Natural killer cell (primary cell): ENCODE measurements around the gene TMEM51. TPM values are rescaled to one million over a fixed set of nuclear protein-coding genes. Genes with fewer than 3 reads are reported as not detected.
A peak's percentile ranks its signal among the peaks of the same experiment; 100 is the strongest.

Source experiments
- ATAC-seq, 3 donors: fragments of 150-1000 bp in 2 of 3; fragments of 200-7000 bp in 1 of 3; cut with Tn5 transposase; 1 replicate in 1 of 3; 2 replicates in 2 of 3; pipeline ENCODE4 v1.10.0; 2021; ENCODE audit warnings: mild to moderate bottlenecking in 2 of 3, moderate library complexity in 2 of 3
- DNase-seq, 2 donors: peaks; one replicate each; pipeline versions ENCODE4 v3.0.0 to v3.0.0-alpha.2; 2013 to 2021; ENCODE audit warnings: mixed read lengths in 1 of 2
- H3K27ac ChIP-seq: one replicate; pipeline ENCODE4 v1.5.1; 2013; ENCODE audit warnings: mild to moderate bottlenecking, low read length
- H3K27me3 ChIP-seq: one replicate; pipeline ENCODE4 v1.6.1; 2013; ENCODE audit warnings: low read length; ENCODE audit not compliant: control insufficient read depth, insufficient read depth
- H3K36me3 ChIP-seq: one replicate; pipeline ENCODE4 v1.6.1; 2013; ENCODE audit warnings: low read length; ENCODE audit not compliant: control insufficient read depth, insufficient read depth
- H3K4me1 ChIP-seq: one replicate; pipeline ENCODE4 v1.6.1; 2013; ENCODE audit warnings: low read length; ENCODE audit not compliant: control insufficient read depth, insufficient read depth
- H3K4me3 ChIP-seq: one replicate; pipeline ENCODE4 v1.5.1; 2013; ENCODE audit warnings: low read length
- H3K9me3 ChIP-seq: one replicate; pipeline ENCODE4 v1.6.1; 2013; ENCODE audit warnings: low read length; ENCODE audit not compliant: control insufficient read depth, insufficient read depth
- H3K27ac Mint-ChIP-seq, 2 donors: one replicate each; pipeline ENCODE4 v1.8.0; 2022; ENCODE audit warnings: mild to moderate bottlenecking in 2 of 2, mixed read lengths in 2 of 2, moderate library complexity in 1 of 2
- H3K27me3 Mint-ChIP-seq, 2 donors: one replicate each; pipeline ENCODE4 v1.8.0; 2022; ENCODE audit warnings: low read depth in 2 of 2, mixed read lengths in 2 of 2
- H3K36me3 Mint-ChIP-seq: one replicate; pipeline ENCODE4 v1.8.0; 2022; ENCODE audit warnings: mixed read lengths
- H3K4me1 Mint-ChIP-seq, 2 donors: one replicate each; pipeline ENCODE4 v1.8.0; 2022; ENCODE audit warnings: mixed read lengths in 2 of 2
- H3K4me3 Mint-ChIP-seq: one replicate; pipeline ENCODE4 v1.8.0; 2022; ENCODE audit warnings: mild to moderate bottlenecking, moderate library complexity, mixed read lengths
- H3K9me3 Mint-ChIP-seq, 2 donors: one replicate each; pipeline ENCODE4 v1.8.0; 2022; ENCODE audit warnings: mixed read lengths in 2 of 2
- CTCF ChIP-seq: fragments of 200-600 bp; IDR thresholded peaks from one replicate; pipeline ENCODE4 v1.8.0; 2022; ENCODE audit warnings: antibody characterized with exemption
- WGBS: methylation state at CpG from one replicate; pipeline ENCODE4 v1.1.7; 2013; ENCODE audit warnings: missing lambda C conversion rate; ENCODE audit not compliant: insufficient coverage; 5-methylcytosine and 5-hydroxymethylcytosine counted together
- intact Hi-C: fragments of 100-400 bp; cut with micrococcal nuclease; formaldehyde crosslinking; loops from one replicate; pipeline ENCODE4 v1.14.2; 2022
- total RNA-seq, 4 donors: library from RNA; stranded (reverse); fragments of 120-200 nt in 1 of 4; gene quantifications; one replicate each; pipeline versions ENCODE4 v1.2.3 to v1.2.4, GENCODE V29; 2013 to 2022

The TMEM51 gene
- total RNA-seq, 3 donors from 2014 or later (not counting 1 experiment from before 2014, with no cell fraction given): not detected

DNA sequence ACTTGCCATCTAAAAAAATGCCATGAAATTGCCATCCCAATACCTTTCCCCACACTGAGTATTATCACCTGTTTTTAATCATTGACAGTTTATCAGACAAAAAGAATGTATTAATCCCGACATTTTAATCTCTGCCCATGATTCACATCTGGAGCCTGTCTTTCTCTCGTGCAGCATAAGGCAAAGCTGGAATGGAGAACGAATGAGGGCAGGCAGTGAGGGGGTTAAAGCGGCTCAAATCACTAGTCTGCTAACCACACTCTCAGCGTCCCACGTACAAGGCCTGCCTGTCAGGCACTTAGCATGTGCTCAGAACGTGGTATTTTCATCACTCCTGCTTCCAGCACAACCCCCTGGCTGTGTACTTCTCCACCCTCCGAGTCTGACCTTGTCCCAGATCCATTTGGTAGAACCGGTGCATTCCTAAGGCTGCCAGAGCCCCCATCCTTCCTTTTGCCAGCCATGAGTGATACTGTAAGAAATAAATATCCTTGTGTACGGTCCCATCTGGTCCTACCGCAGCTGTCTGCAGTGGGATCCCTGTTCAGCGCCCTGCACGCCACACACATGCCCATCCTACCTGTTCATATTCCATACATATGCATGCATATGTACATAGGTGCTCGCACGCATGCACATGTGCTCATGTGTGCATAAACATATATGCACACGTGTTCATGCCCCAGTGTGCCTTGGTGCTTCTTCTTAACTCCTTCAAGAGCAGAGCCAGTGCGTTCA lies 58.8 kb downstream of the TMEM51 start:
- DNase-seq (no peak), ATAC-seq (peak in 1 of 3 donors; percentile 31)
- Histone ChIP-seq H3K27ac (no peak overlapping the region), H3K9me3 (no peaks in the 10 kb centered on the region), H3K4me1 (peaks cover under 1% of the 10 kb centered on the region), H3K4me3 (no peak overlapping the region), H3K27me3 (no peaks in the 10 kb centered on the region), H3K36me3 (no peaks in the 10 kb centered on the region)
- Mint-ChIP-seq H3K36me3 (no peaks in the 10 kb centered on the region), H3K4me1 (peaks cover 2 to 4% of the 10 kb centered on the region in 2 donors), H3K9me3 (no peaks in the 10 kb centered on the region), H3K27ac (no peak overlapping the region), H3K27me3 (no peaks in the 10 kb centered on the region), H3K4me3 (no peak overlapping the region)
- no peak for TF ChIP-seq CTCF
- WGBS: 87% methylated on average over 17 of the region's 17 CpGs
- intact Hi-C loops: no loop called here

GRCh38 chr1:15212954-15213291 lies 59.4 kb downstream of the TMEM51 start:
- DNase-seq: no peak
- no peaks in the 10 kb centered on the region for H3K27me3 ChIP-seq
- peak in 1 of 3 donors; percentile 22 for ATAC-seq
- H3K27ac ChIP-seq: no peak overlapping the region
- no peaks in the 10 kb centered on the region for H3K36me3 ChIP-seq
- H3K36me3 Mint-ChIP-seq: no peaks in the 10 kb centered on the region
- no peaks in the 10 kb centered on the region for H3K27me3 Mint-ChIP-seq
- intact Hi-C loops: no loop called here
- TF ChIP-seq CTCF: no peak
- WGBS: 93% methylated on average over 3 of the region's 3 CpGs
- no peaks in the 10 kb centered on the region for H3K9me3 ChIP-seq
- H3K4me1 ChIP-seq: peaks cover 4% of the 10 kb centered on the region
- no peaks in the 10 kb centered on the region for H3K9me3 Mint-ChIP-seq
- H3K4me3 ChIP-seq: no peak overlapping the region
- H3K27ac Mint-ChIP-seq: no peak overlapping the region
- H3K4me1 Mint-ChIP-seq: peaks cover 8 to 10% of the 10 kb centered on the region in 2 donors
- no peak overlapping the region for H3K4me3 Mint-ChIP-seq

GRCh38 chr1:15213341-15213821 lies 59.8 kb downstream of the TMEM51 start:
- WGBS: 92% methylated on average over 7 of the region's 7 CpGs
- no peak for TF ChIP-seq CTCF
- no peak overlapping the region for H3K27ac Mint-ChIP-seq
- H3K9me3 Mint-ChIP-seq: no peaks in the 10 kb centered on the region
- H3K4me3 Mint-ChIP-seq: no peak overlapping the region
- no peaks in the 10 kb centered on the region for H3K36me3 Mint-ChIP-seq
- DNase-seq (no peak), ATAC-seq (no peak)
- H3K4me1 Mint-ChIP-seq: peaks cover 12 to 14% of the 10 kb centered on the region in 2 donors
- no peaks in the 10 kb centered on the region for H3K36me3 ChIP-seq
- H3K9me3 ChIP-seq: no peaks in the 10 kb centered on the region
- peaks cover 9% of the 10 kb centered on the region for H3K4me1 ChIP-seq
- H3K27me3 Mint-ChIP-seq: no peaks in the 10 kb centered on the region
- H3K4me3 ChIP-seq: no peak overlapping the region
- no peaks in the 10 kb centered on the region for H3K27me3 ChIP-seq
- H3K27ac ChIP-seq: no peak overlapping the region
- intact Hi-C loops: no loop called here

DNA sequence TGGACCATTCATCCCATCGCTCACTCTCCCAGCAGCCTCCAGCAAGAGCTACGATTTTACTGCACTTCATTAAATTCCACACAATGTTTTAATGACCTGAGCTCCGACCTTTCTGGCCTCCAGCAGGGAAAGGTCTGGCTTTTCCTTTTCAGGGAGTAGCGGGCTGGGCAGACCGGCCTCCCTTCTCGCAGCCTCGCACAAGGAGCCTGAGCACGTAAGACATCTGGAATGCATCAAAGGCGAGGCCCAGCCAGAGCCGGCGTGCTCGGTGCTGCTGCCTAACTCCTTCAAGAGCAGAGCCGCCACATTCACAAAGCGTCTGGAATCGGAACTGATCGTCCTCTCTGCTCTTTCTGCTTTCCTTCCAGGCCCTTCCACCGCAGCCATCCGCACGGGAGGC lies 61.0 kb downstream of the TMEM51 start:
- Histone ChIP-seq H3K9me3 (no peaks in the 10 kb centered on the region), H3K36me3 (no peaks in the 10 kb centered on the region), H3K27me3 (no peaks in the 10 kb centered on the region), H3K4me3 (no peak overlapping the region), H3K27ac (no peak overlapping the region), H3K4me1 (peaks cover 14% of the 10 kb centered on the region)
- no peak overlapping the region for H3K27ac Mint-ChIP-seq
- H3K27me3 Mint-ChIP-seq: no peaks in the 10 kb centered on the region
- H3K4me1 Mint-ChIP-seq: peaks cover 24 to 25% of the 10 kb centered on the region in 2 donors
- intact Hi-C loops: no loop called here
- 92% methylated on average over 19 of the region's 19 CpGs for WGBS
- DNase-seq (no peak), ATAC-seq (no peak)
- no peak for TF ChIP-seq CTCF
- H3K9me3 Mint-ChIP-seq: no peaks in the 10 kb centered on the region
- no peak overlapping the region for H3K4me3 Mint-ChIP-seq
- no peaks in the 10 kb centered on the region for H3K36me3 Mint-ChIP-seq
